Stomach (tissue), 4 donors: ENCODE measurements around the gene PRDX2.

Source experiments
- CTCF ChIP-seq, 7 experiments: fragments of 450-650 bp in 4 of 7; fragments of 200-600 bp in 3 of 7; sonication (generic) in 3 of 7; IDR thresholded peaks; one replicate each; pipeline ENCODE4 v1.5.1; 2016 to 2019; ENCODE audit warnings: antibody characterized with exemption in 7 of 7, control low read depth in 2 of 7, mild to moderate bottlenecking in 1 of 7
- EP300 ChIP-seq: sonication (generic); formaldehyde crosslinking; IDR thresholded peaks from one replicate; pipeline ENCODE4 v1.6.1; 2017; ENCODE audit warnings: antibody characterized with exemption

- TF ChIP-seq CTCF (IDR thresholded peaks at IDR 0.05) (no peak), EP300 (no peak)
These were observed 33.0 kb upstream of the PRDX2 start, which contains the start of gene RTBDN for GRCh38 chr19:12834566-12834943.
